ENCODE data around the gene RNU6-7. TPM values are rescaled to one million over a fixed set of nuclear protein-coding genes. Genes with fewer than 3 reads are reported as not detected.

The RNU6-7 gene
- total RNA-seq, 1 donor from 2014 or later, result not detected

DNA sequence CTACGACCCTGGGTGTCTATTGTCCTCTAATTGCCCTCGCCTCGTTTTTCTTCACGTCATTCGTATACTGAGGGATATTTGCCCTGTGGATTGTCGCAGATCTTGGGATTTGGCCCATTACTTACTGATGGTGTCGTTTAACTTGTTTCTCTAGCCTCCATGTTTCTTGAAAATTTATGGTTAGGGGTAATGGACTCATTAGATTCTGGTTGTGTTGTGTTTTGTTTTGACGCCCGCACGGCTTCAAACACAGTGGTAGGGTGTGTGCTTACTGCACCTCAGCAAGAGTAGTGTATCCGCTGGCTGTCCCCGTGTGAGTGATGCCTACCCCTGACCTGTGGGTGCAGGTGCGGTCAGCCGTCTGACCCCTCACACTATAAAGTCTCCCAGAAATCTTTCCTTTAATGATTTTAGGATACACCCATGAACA lies 2.1 kb downstream of the RNU6-7 start:
- peaks cover 7% of the 10 kb centered on the region for H3K4me1 Mint-ChIP-seq (ENCODE audit: unreplicated experiment)
- no peaks in the 10 kb centered on the region for H3K27me3 Mint-ChIP-seq (ENCODE audit: unreplicated experiment)
- H3K4me3 Mint-ChIP-seq (ENCODE audit: unreplicated experiment), result peak overlapping the region; percentile 92
- TF ChIP-seq, protein P1, sequence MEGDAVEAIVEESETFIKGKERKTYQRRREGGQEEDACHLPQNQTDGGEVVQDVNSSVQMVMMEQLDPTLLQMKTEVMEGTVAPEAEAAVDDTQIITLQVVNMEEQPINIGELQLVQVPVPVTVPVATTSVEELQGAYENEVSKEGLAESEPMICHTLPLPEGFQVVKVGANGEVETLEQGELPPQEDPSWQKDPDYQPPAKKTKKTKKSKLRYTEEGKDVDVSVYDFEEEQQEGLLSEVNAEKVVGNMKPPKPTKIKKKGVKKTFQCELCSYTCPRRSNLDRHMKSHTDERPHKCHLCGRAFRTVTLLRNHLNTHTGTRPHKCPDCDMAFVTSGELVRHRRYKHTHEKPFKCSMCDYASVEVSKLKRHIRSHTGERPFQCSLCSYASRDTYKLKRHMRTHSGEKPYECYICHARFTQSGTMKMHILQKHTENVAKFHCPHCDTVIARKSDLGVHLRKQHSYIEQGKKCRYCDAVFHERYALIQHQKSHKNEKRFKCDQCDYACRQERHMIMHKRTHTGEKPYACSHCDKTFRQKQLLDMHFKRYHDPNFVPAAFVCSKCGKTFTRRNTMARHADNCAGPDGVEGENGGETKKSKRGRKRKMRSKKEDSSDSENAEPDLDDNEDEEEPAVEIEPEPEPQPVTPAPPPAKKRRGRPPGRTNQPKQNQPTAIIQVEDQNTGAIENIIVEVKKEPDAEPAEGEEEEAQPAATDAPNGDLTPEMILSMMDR (IDR thresholded peaks at IDR 0.05; ENCODE audit: unreplicated experiment), result no peak
- peak overlapping the region; percentile 83 for H3K27ac Mint-ChIP-seq (ENCODE audit: unreplicated experiment)
- H3K36me3 Mint-ChIP-seq (ENCODE audit: low read depth, unreplicated experiment), result no peaks in the 10 kb centered on the region
- H3K9me3 Mint-ChIP-seq (ENCODE audit: unreplicated experiment), result no peaks in the 10 kb centered on the region
- DNase-seq (ENCODE audit: low spot score), result peak; percentile 4

DNA sequence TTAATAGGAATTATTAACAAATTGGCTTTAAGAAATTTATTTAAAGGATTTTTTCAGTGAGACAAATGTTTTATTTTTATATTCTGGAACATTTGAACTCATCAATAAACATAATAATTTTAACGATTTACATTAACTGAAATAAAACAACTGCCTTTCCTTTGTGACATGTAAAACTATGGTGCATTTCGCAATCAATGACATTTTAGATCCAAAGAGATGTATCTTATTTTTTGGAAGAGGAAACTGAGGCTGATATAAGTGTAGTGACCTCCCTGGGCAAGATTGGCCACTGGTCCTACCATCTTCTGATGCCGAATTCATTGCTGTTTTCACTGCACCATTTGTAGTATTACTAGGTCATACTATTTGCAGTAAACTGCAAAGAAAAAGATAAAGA lies 3.7 kb downstream of the RNU6-7 start:
- Mint-ChIP-seq H3K36me3 (ENCODE audit: low read depth, unreplicated experiment) (no peaks in the 10 kb centered on the region), H3K4me3 (ENCODE audit: unreplicated experiment) (no peak overlapping the region)
- TF ChIP-seq, protein P1 (IDR thresholded peaks at IDR 0.05; ENCODE audit: unreplicated experiment), result no peak

GRCh38 chr14:32205984-32206383 lies 4.1 kb downstream of the RNU6-7 start:
- TF ChIP-seq, protein P1 (IDR thresholded peaks at IDR 0.05; ENCODE audit: unreplicated experiment), result no peak
- Mint-ChIP-seq H3K4me1 (ENCODE audit: unreplicated experiment) (peaks cover 7% of the 10 kb centered on the region), H3K36me3 (ENCODE audit: low read depth, unreplicated experiment) (no peaks in the 10 kb centered on the region), H3K27me3 (ENCODE audit: unreplicated experiment) (no peaks in the 10 kb centered on the region), H3K27ac (ENCODE audit: unreplicated experiment) (no peak overlapping the region), H3K9me3 (ENCODE audit: unreplicated experiment) (no peaks in the 10 kb centered on the region), H3K4me3 (ENCODE audit: unreplicated experiment) (no peak overlapping the region)
- no peak for DNase-seq (ENCODE audit: low spot score)

More for the DNA sequence above, 3.7 kb downstream of the RNU6-7 start:
- H3K27ac Mint-ChIP-seq (ENCODE audit: unreplicated experiment), result no peak overlapping the region
- H3K27me3 Mint-ChIP-seq (ENCODE audit: unreplicated experiment), result no peaks in the 10 kb centered on the region
- no peaks in the 10 kb centered on the region for H3K9me3 Mint-ChIP-seq (ENCODE audit: unreplicated experiment)
- DNase-seq (ENCODE audit: low spot score), result no peak
- peaks cover 7% of the 10 kb centered on the region for H3K4me1 Mint-ChIP-seq (ENCODE audit: unreplicated experiment)

GRCh38 chr14:32206552-32206951 lies 4.7 kb downstream of the RNU6-7 start:
- Mint-ChIP-seq H3K27ac (ENCODE audit: unreplicated experiment) (no peak overlapping the region), H3K4me3 (ENCODE audit: unreplicated experiment) (no peak overlapping the region), H3K9me3 (ENCODE audit: unreplicated experiment) (no peaks in the 10 kb centered on the region), H3K4me1 (ENCODE audit: unreplicated experiment) (peaks cover 7% of the 10 kb centered on the region), H3K27me3 (ENCODE audit: unreplicated experiment) (no peaks in the 10 kb centered on the region), H3K36me3 (ENCODE audit: low read depth, unreplicated experiment) (no peaks in the 10 kb centered on the region)
- DNase-seq (ENCODE audit: low spot score), result no peak
- TF ChIP-seq, protein P1 (IDR thresholded peaks at IDR 0.05; ENCODE audit: unreplicated experiment), result no peak

DNA sequence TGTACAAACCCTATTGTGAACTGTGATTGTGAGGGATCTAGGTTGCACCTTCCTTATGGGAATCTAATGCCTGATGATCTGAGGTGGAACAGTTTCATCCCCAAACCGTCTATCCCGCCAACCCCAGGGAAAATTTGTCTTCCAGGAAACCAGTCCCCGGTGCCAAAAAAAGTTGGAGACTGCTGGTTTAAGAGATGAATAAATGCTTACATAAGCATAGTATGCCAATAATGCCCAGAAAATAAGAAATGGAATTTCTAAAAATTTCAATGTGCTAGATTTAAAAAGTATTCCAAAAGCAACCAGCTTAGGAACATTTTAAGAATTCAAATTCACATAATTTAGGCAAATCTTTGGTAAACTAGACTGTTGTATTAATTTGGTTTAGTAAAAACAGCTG lies 6.6 kb downstream of the RNU6-7 start:
- Mint-ChIP-seq H3K9me3 (ENCODE audit: unreplicated experiment) (no peaks in the 10 kb centered on the region), H3K36me3 (ENCODE audit: low read depth, unreplicated experiment) (no peaks in the 10 kb centered on the region), H3K27ac (ENCODE audit: unreplicated experiment) (no peak overlapping the region), H3K4me1 (ENCODE audit: unreplicated experiment) (peaks cover 7% of the 10 kb centered on the region), H3K27me3 (ENCODE audit: unreplicated experiment) (no peaks in the 10 kb centered on the region), H3K4me3 (ENCODE audit: unreplicated experiment) (no peak overlapping the region)
- no peak for DNase-seq (ENCODE audit: low spot score)
- TF ChIP-seq, protein P1 (IDR thresholded peaks at IDR 0.05; ENCODE audit: unreplicated experiment), result no peak
